Spleen (tissue), 11 donors: Measurements from ENCODE around the gene TTC3. TPM values are rescaled to one million over a fixed set of nuclear protein-coding genes. Genes with fewer than 3 reads are reported as not detected.

Experiments used
- DNase-seq: peaks from one replicate; pipeline ENCODE4 v3.0.0-alpha.2; 2020
- H3K27ac ChIP-seq, 8 donors: fragments of 200-600 bp; sonication (generic) in 7 of 8; 1 replicate in 4 of 8; 2 replicates in 4 of 8; pipeline versions ENCODE4 v1.5.0 to v1.8.0; 2016 to 2021; ENCODE audit warnings: inconsistent platforms in 4 of 8, mild to moderate bottlenecking in 4 of 8, moderate library complexity in 1 of 8
- H3K27me3 ChIP-seq, 7 donors: fragments of 200-600 bp; sonication (generic) in 6 of 7; replicated peaks in 1 of 7; 1 replicate in 4 of 7; 2 replicates in 3 of 7; pipeline versions ENCODE4 v1.5.0 to v1.8.0; 2016 to 2021; ENCODE audit warnings: inconsistent platforms in 3 of 7, mild to moderate bottlenecking in 1 of 7
- H3K36me3 ChIP-seq, 6 donors: fragments of 200-600 bp; sonication (generic) in 5 of 6; 1 replicate in 4 of 6; 2 replicates in 2 of 6; pipeline versions ENCODE4 v1.5.0 to v1.8.0; 2016 to 2021; ENCODE audit warnings: inconsistent platforms in 2 of 6
- H3K4me1 ChIP-seq, 6 donors: fragments of 200-600 bp; sonication (generic) in 5 of 6; 1 replicate in 3 of 6; 2 replicates in 3 of 6; pipeline versions ENCODE4 v1.5.0 to v1.8.0; 2016 to 2021; ENCODE audit warnings: inconsistent platforms in 3 of 6
- H3K4me3 ChIP-seq, 8 donors: fragments of 200-600 bp; sonication (generic) in 7 of 8; 1 replicate in 4 of 8; 2 replicates in 4 of 8; pipeline versions ENCODE4 v1.5.0 to v1.8.0; 2016 to 2021; ENCODE audit warnings: inconsistent platforms in 4 of 8, mild to moderate bottlenecking in 4 of 8, moderate library complexity in 2 of 8
- H3K9me3 ChIP-seq, 8 donors: fragments of 200-600 bp; sonication (generic) in 7 of 8; 1 replicate in 4 of 8; 2 replicates in 4 of 8; pipeline versions ENCODE4 v1.5.0 to v1.8.0; 2016 to 2021; ENCODE audit warnings: inconsistent platforms in 4 of 8
- POLR2A ChIP-seq, 3 donors: fragments of 450-650 bp; IDR thresholded peaks; one replicate each; pipeline ENCODE4 v1.5.1; 2017; ENCODE audit warnings: antibody characterized with exemption in 3 of 3, mild to moderate bottlenecking in 1 of 3
- POLR2AphosphoS5 ChIP-seq, 3 donors: sonication (generic); formaldehyde crosslinking; IDR thresholded peaks; one replicate each; pipeline ENCODE4 v1.5.1; 2017; ENCODE audit warnings: antibody characterized with exemption in 3 of 3
- WGBS, 5 donors: extraction: QIAGEN DNeasy Blood & Tissue Kit in 3 of 5; methylation state at CpG; one replicate each; pipeline versions ENCODE4 v1.1.5 to v1.1.7; 2013 to 2018; 5-methylcytosine and 5-hydroxymethylcytosine counted together
- intact Hi-C: fragments of 100-400 bp; cut with DNase I; formaldehyde crosslinking; loops from one replicate; pipeline ENCODE4 v1.15.0; 2023; ENCODE audit warnings: low total_unique reads
- polyA plus RNA-seq, 3 donors: library from polyadenylated mRNA; stranded (reverse); fragments of 200-250 nt; gene quantifications; one replicate each; pipeline ENCODE4 v1.2.1, GENCODE V29; 2013
- total RNA-seq, 7 donors: library from RNA; depleted of rRNA in 3 of 7; stranded (reverse); fragments of >200 nt in 3 of 7; fragmentation: NEBNext Ultra II Directional in 4 of 7; extraction: Animal tissue kit (Norgen Biotek cat#: 25700) in 4 of 7; gene quantifications; one replicate each; pipeline versions ENCODE4 v1.1.0 to v1.2.1, GENCODE V29; 2016 to 2021
- TF ChIP-seq, protein P1 (sequence below), 11 experiments: fragments of 200-600 bp in 7 of 11; fragments of 450-650 bp in 4 of 11; sonication (generic) in 4 of 11; IDR thresholded peaks in 8 of 11; conservative IDR thresholded peaks in 3 of 11; 1 replicate in 7 of 11; 2 replicates in 4 of 11; pipeline versions ENCODE4 v1.4.0 to v1.8.0; 2016 to 2021; ENCODE audit warnings: antibody characterized with exemption in 11 of 11, inconsistent platforms in 4 of 11, mild to moderate bottlenecking in 1 of 11
- donor health status: healthy with polysubstance abuse.
- donor health status: DM: no; HTN: no; CAD: no; lungs with moderate emphysema.
- donor health status: DM: no; HTN: no; CAD: no.
- donor health status: Bipolar disorder and iron deficiency.
- donor health status: healthy.
- donor health status: DM: no; HTN: no; CAD: no.
- donor health status: DM: yes; HTN: yes; CAD: no.

The TTC3 gene
- total and polyA plus RNA-seq, 10 donors = 16.0 to 143 (median 80.7) TPM

DNA sequence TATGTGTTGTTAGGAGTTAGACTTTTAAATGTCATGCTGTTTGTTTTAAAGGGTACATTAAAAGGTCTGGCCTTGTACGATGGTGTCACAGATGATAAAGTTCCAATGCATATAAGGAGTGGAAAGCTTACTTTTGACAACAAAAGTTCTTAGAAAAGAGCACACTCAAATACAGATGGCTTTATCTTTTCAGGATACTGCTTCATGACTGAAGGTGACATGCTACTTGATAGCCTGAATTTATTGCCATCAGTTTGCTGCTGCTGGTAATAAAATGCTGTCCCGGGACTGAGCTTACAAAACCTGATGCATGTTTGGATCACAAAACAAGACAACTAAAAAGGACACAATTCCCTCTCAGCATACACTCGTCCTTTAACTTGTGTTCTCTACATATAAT is 84.9 kb downstream of the TTC3 start:
- TF ChIP-seq, protein P1, sequence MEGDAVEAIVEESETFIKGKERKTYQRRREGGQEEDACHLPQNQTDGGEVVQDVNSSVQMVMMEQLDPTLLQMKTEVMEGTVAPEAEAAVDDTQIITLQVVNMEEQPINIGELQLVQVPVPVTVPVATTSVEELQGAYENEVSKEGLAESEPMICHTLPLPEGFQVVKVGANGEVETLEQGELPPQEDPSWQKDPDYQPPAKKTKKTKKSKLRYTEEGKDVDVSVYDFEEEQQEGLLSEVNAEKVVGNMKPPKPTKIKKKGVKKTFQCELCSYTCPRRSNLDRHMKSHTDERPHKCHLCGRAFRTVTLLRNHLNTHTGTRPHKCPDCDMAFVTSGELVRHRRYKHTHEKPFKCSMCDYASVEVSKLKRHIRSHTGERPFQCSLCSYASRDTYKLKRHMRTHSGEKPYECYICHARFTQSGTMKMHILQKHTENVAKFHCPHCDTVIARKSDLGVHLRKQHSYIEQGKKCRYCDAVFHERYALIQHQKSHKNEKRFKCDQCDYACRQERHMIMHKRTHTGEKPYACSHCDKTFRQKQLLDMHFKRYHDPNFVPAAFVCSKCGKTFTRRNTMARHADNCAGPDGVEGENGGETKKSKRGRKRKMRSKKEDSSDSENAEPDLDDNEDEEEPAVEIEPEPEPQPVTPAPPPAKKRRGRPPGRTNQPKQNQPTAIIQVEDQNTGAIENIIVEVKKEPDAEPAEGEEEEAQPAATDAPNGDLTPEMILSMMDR (IDR thresholded peaks at IDR 0.05 in 8 of 11, conservative IDR thresholded peaks at IDR 0.05 in 3 of 11) = no peak
- TF ChIP-seq POLR2A (IDR thresholded peaks at IDR 0.05) (no peak), POLR2AphosphoS5 (IDR thresholded peaks at IDR 0.05) (no peak)
- 77 to 95% (median 92%) methylated on average over 3 of the region's 3 CpGs for WGBS, 5 donors
- intact Hi-C loops = no loop called here
- DNase-seq = no peak
- no peak overlapping the region for H3K4me3 ChIP-seq
- H3K27ac ChIP-seq = no peak overlapping the region
- no peaks in the 10 kb centered on the region for H3K27me3 ChIP-seq
- no peaks in the 10 kb centered on the region for H3K9me3 ChIP-seq
- no peaks in the 10 kb centered on the region for H3K4me1 ChIP-seq
- H3K36me3 ChIP-seq = peaks cover 0 to 100% (median 52%) of the 10 kb centered on the region in 6 donors

DNA sequence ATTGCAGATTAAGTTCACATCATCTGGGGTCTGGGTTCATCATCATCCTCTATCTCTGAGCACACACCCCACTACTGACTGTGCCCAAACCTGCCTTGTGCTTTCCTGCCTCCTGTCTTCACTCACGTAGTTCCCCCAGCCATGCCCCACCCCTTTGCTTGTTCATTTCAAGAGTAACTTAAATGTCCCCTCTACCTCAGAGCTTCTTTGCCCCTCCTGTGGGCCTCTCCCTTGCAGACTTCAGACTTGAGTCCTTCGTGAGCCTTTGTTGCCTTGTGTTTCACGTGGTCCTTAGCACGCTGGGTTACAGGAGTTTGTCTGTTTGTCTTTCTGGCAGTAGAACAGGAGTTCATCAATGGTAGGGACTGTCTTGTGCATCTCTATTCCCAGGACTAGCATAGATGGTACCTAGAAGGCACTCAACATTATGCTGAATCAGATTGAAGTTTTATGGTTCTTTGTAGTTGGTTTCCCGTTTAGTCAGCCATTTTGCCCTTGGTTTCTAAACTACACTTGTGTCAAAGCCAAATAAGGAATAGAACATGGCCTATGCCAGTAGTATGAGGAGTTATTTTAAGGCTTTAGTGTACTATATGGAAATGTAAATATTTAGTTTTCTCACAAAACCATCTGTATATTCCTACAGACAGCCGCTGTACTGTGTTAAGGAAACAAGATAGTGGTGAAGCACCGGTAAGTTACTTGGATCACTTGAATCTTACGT is 86.2 kb downstream of the TTC3 start:
- Histone ChIP-seq H3K36me3 (peaks cover 0 to 100% (median 50%) of the 10 kb centered on the region in 6 donors), H3K4me1 (no peaks in the 10 kb centered on the region), H3K4me3 (no peak overlapping the region), H3K9me3 (no peaks in the 10 kb centered on the region), H3K27me3 (no peaks in the 10 kb centered on the region), H3K27ac (no peak overlapping the region)
- WGBS, 5 donors = 81 to 88% (median 86%) methylated on average over 8 of the region's 8 CpGs
- no peak for DNase-seq
- TF ChIP-seq POLR2A (IDR thresholded peaks at IDR 0.05) (no peak), POLR2AphosphoS5 (IDR thresholded peaks at IDR 0.05) (no peak)
- TF ChIP-seq, protein P1 (IDR thresholded peaks at IDR 0.05 in 8 of 11, conservative IDR thresholded peaks at IDR 0.05 in 3 of 11) = no peak
- intact Hi-C loops = no loop called here

DNA sequence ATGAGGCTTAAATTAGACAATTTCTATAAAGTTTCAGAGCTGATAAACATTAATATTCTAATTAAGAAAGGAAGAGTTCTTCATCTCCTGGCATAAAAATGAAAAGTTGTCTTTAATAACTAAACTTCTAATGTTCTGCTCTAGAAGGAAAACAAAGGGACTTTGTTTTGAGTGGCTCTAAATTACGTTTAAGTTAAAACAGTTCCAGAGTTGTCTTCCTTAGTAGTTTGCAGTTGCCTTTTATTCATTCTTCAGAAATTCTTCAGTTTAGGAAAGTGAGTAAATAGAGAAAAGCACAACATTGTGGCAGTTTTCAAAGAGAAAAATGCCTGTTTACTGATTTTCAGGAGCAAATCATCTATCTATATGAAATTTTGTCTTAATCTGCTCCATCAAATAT is 86.9 kb downstream of the TTC3 start:
- TF ChIP-seq, protein P1 (IDR thresholded peaks at IDR 0.05 in 8 of 11, conservative IDR thresholded peaks at IDR 0.05 in 3 of 11) = no peak
- TF ChIP-seq POLR2A (IDR thresholded peaks at IDR 0.05) = no peak
- no peak for TF ChIP-seq POLR2AphosphoS5 (IDR thresholded peaks at IDR 0.05)
- H3K9me3 ChIP-seq = no peaks in the 10 kb centered on the region
- H3K4me1 ChIP-seq = no peaks in the 10 kb centered on the region
- H3K4me3 ChIP-seq = no peak overlapping the region
- H3K27ac ChIP-seq = no peak overlapping the region
- H3K27me3 ChIP-seq = no peaks in the 10 kb centered on the region
- peaks cover 0 to 99% (median 49%) of the 10 kb centered on the region in 6 donors for H3K36me3 ChIP-seq
- intact Hi-C loops = no loop called here
- WGBS, 5 donors = 80 to 95% (median 92%) methylated on average over 1 of the region's 1 CpG
- no peak for DNase-seq

DNA sequence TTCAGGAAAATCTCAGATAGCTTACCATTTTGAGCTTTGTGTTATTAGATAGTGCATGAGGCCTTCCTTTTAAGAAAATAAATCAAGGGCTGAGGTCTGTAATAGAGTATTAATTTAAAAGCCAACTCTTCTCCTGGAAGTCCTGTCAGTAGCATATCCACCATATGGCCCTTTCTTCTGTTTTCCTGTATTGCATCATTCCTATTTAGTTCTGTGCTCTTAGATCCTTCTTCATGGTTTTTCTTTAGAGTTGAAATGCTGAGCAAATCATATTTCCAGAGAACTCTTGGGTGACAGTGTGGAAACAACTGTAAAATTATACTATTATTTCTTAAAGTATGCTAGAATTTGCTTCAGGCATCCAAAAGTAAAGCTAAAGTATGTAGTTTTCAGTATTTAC is 91.7 kb downstream of the TTC3 start:
- H3K36me3 ChIP-seq = peaks cover 0 to 97% (median 54%) of the 10 kb centered on the region in 6 donors
- no peaks in the 10 kb centered on the region for H3K9me3 ChIP-seq
- no peaks in the 10 kb centered on the region for H3K27me3 ChIP-seq
- H3K27ac ChIP-seq = no peak overlapping the region
- H3K4me1 ChIP-seq = no peaks in the 10 kb centered on the region
- no peak for DNase-seq
- intact Hi-C loops = no loop called here
- TF ChIP-seq POLR2AphosphoS5 (IDR thresholded peaks at IDR 0.05) (no peak), POLR2A (IDR thresholded peaks at IDR 0.05) (no peak)
- TF ChIP-seq, protein P1 (IDR thresholded peaks at IDR 0.05 in 8 of 11, conservative IDR thresholded peaks at IDR 0.05 in 3 of 11) = no peak
- H3K4me3 ChIP-seq = no peak overlapping the region
